Heart left ventricle (tissue), 16 donors: ENCODE data around the gene CCDC66. TPM values are rescaled to one million over a fixed set of nuclear protein-coding genes. Genes with fewer than 3 reads are reported as not detected.

Source experiments
- ATAC-seq, 4 donors: fragments of 200-7000 bp; cut with Tn5 transposase; one replicate each; pipeline ENCODE4 v1.9.1; 2020 to 2022; ENCODE audit warnings: moderate library complexity in 4 of 4, mild to moderate bottlenecking in 3 of 4, moderate number of reproducible peaks in 1 of 4
- DNase-seq, 5 donors: peaks; one replicate each; pipeline ENCODE4 v3.0.0-alpha.2; 2020
- H3K27ac ChIP-seq, 12 donors: fragments of 200-600 bp; sonication (generic) in 4 of 12; one replicate each; pipeline versions ENCODE4 v1.5.0 to v1.8.0; 2016 to 2022; ENCODE audit warnings: mild to moderate bottlenecking in 2 of 12
- H3K27me3 ChIP-seq, 9 donors: fragments of 200-600 bp; sonication (generic) in 2 of 9; one replicate each; pipeline versions ENCODE4 v1.5.1 to v1.8.0; 2016 to 2022; ENCODE audit warnings: mild to moderate bottlenecking in 3 of 9
- H3K36me3 ChIP-seq, 9 donors: fragments of 200-600 bp; sonication (generic) in 2 of 9; one replicate each; pipeline versions ENCODE4 v1.5.0 to v1.8.0; 2018 to 2022; ENCODE audit warnings: mild to moderate bottlenecking in 2 of 9
- H3K4me1 ChIP-seq, 12 donors: fragments of 200-600 bp; sonication (generic) in 4 of 12; one replicate each; pipeline versions ENCODE4 v1.5.0 to v1.8.0; 2016 to 2022; ENCODE audit warnings: mild to moderate bottlenecking in 3 of 12
- H3K4me3 ChIP-seq, 12 donors: fragments of 200-600 bp; sonication (generic) in 4 of 12; one replicate each; pipeline versions ENCODE4 v1.5.0 to v1.8.0; 2017 to 2022; ENCODE audit warnings: mild to moderate bottlenecking in 9 of 12, moderate library complexity in 4 of 12
- H3K9me3 ChIP-seq, 12 donors: fragments of 200-600 bp; sonication (generic) in 4 of 12; one replicate each; pipeline versions ENCODE4 v1.5.0 to v1.8.0; 2016 to 2022; ENCODE audit warnings: mild to moderate bottlenecking in 1 of 12
- CTCF ChIP-seq, 12 donors: fragments of 200-600 bp; sonication (generic) in 4 of 12; IDR thresholded peaks; one replicate each; pipeline versions ENCODE4 v1.5.0 to v1.8.0; 2018 to 2022; ENCODE audit warnings: antibody characterized with exemption in 12 of 12, mild to moderate bottlenecking in 5 of 12
- POLR2A ChIP-seq, 2 donors: fragments of 450-650 bp; IDR thresholded peaks; one replicate each; pipeline ENCODE4 v1.6.1; 2017; ENCODE audit warnings: antibody characterized with exemption in 2 of 2, mild to moderate bottlenecking in 2 of 2, moderate library complexity in 2 of 2
- WGBS, 4 donors: extraction: QIAGEN DNeasy Blood & Tissue Kit in 2 of 4; methylation state at CpG; one replicate each; pipeline versions ENCODE4 v1.1.5 to v1.1.7; 2013 to 2018; 5-methylcytosine and 5-hydroxymethylcytosine counted together
- intact Hi-C, 10 donors: fragments of 100-400 bp; cut with DNase I; formaldehyde crosslinking; loops; one replicate each; pipeline versions ENCODE4 v1.11.1 to v1.14.2; 2022
- polyA plus RNA-seq, 2 donors: library from polyadenylated mRNA; stranded (reverse); fragments of 200-250 nt; gene quantifications; one replicate each; pipeline ENCODE4 v1.2.3, GENCODE V29; 2013
- total RNA-seq, 9 donors: library from RNA; depleted of rRNA in 2 of 9; stranded (reverse); fragments of >200 nt in 2 of 9; fragmentation: NEBNext Ultra II Directional in 3 of 9; extraction: Animal tissue kit (Norgen Biotek cat#: 25700) in 3 of 9; gene quantifications; one replicate each; pipeline versions ENCODE4 v1.1.0 to v1.2.4, GENCODE V29; 2016 to 2023
- donor health status: ischemic (EF 13 %, LVEDD 7.1; RV severe dilation, severe dysfunction).
- donor health status: healthy with polysubstance abuse.
- donor health status: DM: no; HTN: yes; CAD: no.
- donor health status: DM: no; HTN: no; CAD: no.
- donor health status: ischemic (EF 25% LVEDD 6.9; RV normal size, moderate dysfunction).
- donor health status: ischemic (EF 25% LVEDD 5.7; RV mildly dilated, moderate dysfunction).
- donor health status: healthy.
- donor health status: DM: yes; HTN: yes; CAD: no.
- donor health status: ischemic (EF 35%, LVEDD 5.7; RV mildly dilated, moderate dysfunction).
- donor health status: nonischemic (EF 11% LVEDD 7.7; RV severe dilation, severe dysfunction).
- donor health status: DM: yes; HTN: yes; CAD: no.
- donor health status: PGD.
- donor health status: ischemic (EF 29% LVEDD 5.4; RV normal size, mild dysfunction).
- donor health status: nonischemic (EF 23%, LVEDD 6.1; RV moderate dilation, normal function).

CCDC66 gene
- total and polyA plus RNA-seq, 11 donors: 5.7 to 15.9 (median 11.6) TPM

- H3K36me3 ChIP-seq: peaks cover 4 to 100% (median 91%) of the 10 kb centered on the region in 9 donors
- intact Hi-C loops: no loop called here
- no peak overlapping the region for H3K27ac ChIP-seq
- 75 to 97% (median 89%) methylated on average over 1 of the region's 1 CpG for WGBS, 4 donors
- no peak overlapping the region for H3K4me3 ChIP-seq
- no peak for ATAC-seq
- TF ChIP-seq CTCF (IDR thresholded peaks at IDR 0.05) (no peak), POLR2A (IDR thresholded peaks at IDR 0.05) (no peak)
- no peaks in the 10 kb centered on the region for H3K27me3 ChIP-seq
- H3K9me3 ChIP-seq: peaks cover 0 to 21% (median 0%) of the 10 kb centered on the region in 12 donors
- no peak for DNase-seq
- no peaks in the 10 kb centered on the region for H3K4me1 ChIP-seq
Observed at GRCh38 chr3:56655709-56656108, 98.7 kb downstream of the CCDC66 start.

GRCh38 chr3:56664823-56665222, 107.8 kb downstream of the CCDC66 start:
- Histone ChIP-seq H3K4me1 (peaks cover 0 to 4% (median 0%) of the 10 kb centered on the region in 12 donors), H3K4me3 (no peak overlapping the region), H3K9me3 (no peaks in the 10 kb centered on the region), H3K27me3 (no peaks in the 10 kb centered on the region), H3K36me3 (peaks cover under 1 to 100% (median 100%) of the 10 kb centered on the region in 9 donors), H3K27ac (no peak overlapping the region)
- intact Hi-C loops: no loop called here
- WGBS, 4 donors: 95 to 99% (median 98%) methylated on average over 2 of the region's 2 CpGs
- no peak for ATAC-seq
- no peak for DNase-seq
- TF ChIP-seq POLR2A (IDR thresholded peaks at IDR 0.05) (no peak), CTCF (IDR thresholded peaks at IDR 0.05) (no peak)

- DNase-seq: no peak
- H3K27ac ChIP-seq: no peak overlapping the region
- no peak overlapping the region for H3K4me3 ChIP-seq
- no peaks in the 10 kb centered on the region for H3K27me3 ChIP-seq
- intact Hi-C loops: no loop called here
- TF ChIP-seq POLR2A (IDR thresholded peaks at IDR 0.05): no peak
- no peak for TF ChIP-seq CTCF (IDR thresholded peaks at IDR 0.05)
- ATAC-seq: no peak
- H3K9me3 ChIP-seq: no peaks in the 10 kb centered on the region
- peaks cover 0 to 4% (median 0%) of the 10 kb centered on the region in 12 donors for H3K4me1 ChIP-seq
- WGBS, 4 donors: 62 to 74% (median 71%) methylated on average over 3 of the region's 3 CpGs
- peaks cover 0 to 100% (median 98%) of the 10 kb centered on the region in 9 donors for H3K36me3 ChIP-seq
Observed at GRCh38 chr3:56667973-56668579, 111.1 kb downstream of the CCDC66 start.

Other genes with a start within 250 kb of the CCDC66 start
- 1 to 10 TPM in 6 of 9 donors, under 1 TPM in 3; 0.16 to 3.8 (median 1.7) TPM for gene ERC2, start 88.7 kb upstream of the CCDC66 start, total RNA-seq
- under 1 TPM; 0.64 to 0.76 TPM for gene ERC2, start 88.7 kb upstream of the CCDC66 start, polyA plus RNA-seq
- 10 to 100 TPM; 20.4 to 36.5 (median 26.1) TPM for gene TASOR, start 126.1 kb downstream of the CCDC66 start, total RNA-seq
- gene TASOR, start 126.1 kb downstream of the CCDC66 start, polyA plus RNA-seq: 10 to 100 TPM in 1 of 2 donors, 1 to 10 TPM in 1; 9.1 to 16.3 TPM
- 10 to 100 TPM; 13.5 to 36.8 (median 18.2) TPM for gene ARHGEF3, start 244.8 kb downstream of the CCDC66 start, total RNA-seq
- 1 to 10 TPM; 6.5 to 9.3 TPM for gene ARHGEF3, start 244.8 kb downstream of the CCDC66 start, polyA plus RNA-seq